ENCODE results near the gene YIF1A.

YIF1A gene

DNA sequence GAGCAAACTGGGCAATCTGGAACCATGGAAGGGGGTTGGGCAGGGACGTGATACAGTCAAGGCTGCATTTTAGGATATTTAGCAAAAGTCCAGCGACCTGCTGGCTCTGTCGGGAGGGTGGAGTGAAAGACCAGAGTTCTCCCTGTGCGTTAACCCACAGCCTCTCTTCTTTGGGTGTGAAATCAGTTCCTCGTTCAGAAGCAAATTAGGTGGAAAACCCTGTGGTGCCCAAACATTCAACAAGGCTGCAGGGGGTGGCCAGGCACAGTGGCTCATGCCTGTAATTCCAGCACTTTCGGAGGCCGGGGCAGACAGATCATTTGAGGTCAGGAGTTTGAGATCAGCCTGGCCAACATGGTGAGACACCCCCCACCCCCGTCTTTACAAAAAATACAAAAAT lies 8.7 kb upstream of the YIF1A start:
- Histone ChIP-seq H4K20me1 (ENCODE audit: insufficient read depth, low read length) (no peaks in the 10 kb centered on the region), H3K4me1 (ENCODE audit: insufficient read depth, low read length) (no peaks in the 10 kb centered on the region), H3K36me3 (ENCODE audit: insufficient read depth, low read length) (no peaks in the 10 kb centered on the region), H3K79me2 (ENCODE audit: insufficient read depth, low read length) (no peaks in the 10 kb centered on the region), H3K4me2 (ENCODE audit: insufficient read depth, low read length) (no peak overlapping the region), H3K9me3 (ENCODE audit: insufficient read depth, low read length, severe bottlenecking) (no peaks in the 10 kb centered on the region), H3K9ac (ENCODE audit: low read depth, low read length) (no peak overlapping the region), H3K27me3 (ENCODE audit: insufficient read depth, low read length, poor library complexity) (no peaks in the 10 kb centered on the region), H2AFZ (ENCODE audit: low read depth, low read length) (no peak overlapping the region), H3K4me3 (ENCODE audit: low read depth in 1 of 2, low read length in 2 of 2) (no peak overlapping the region), H3K27ac (ENCODE audit: low read length) (no peak overlapping the region)
- DNase-seq (no peak), ATAC-seq (ENCODE audit: insufficient read depth, low read depth) (no peak)
- TF ChIP-seq EZH2 (IDR thresholded peaks at IDR 0.05; ENCODE audit: borderline replicate concordance, low read depth, low read length, severe bottlenecking) (no peak), CTCF (IDR thresholded peaks at IDR 0.05; ENCODE audit: borderline replicate concordance, extremely low read depth, low read length, poor library complexity, severe bottlenecking) (no peak)

GRCh38 chr11:66294626-66295620 lies 6.0 kb upstream of the YIF1A start:
- DNase-seq (no peak), ATAC-seq (ENCODE audit: insufficient read depth, low read depth) (no peak)
- Histone ChIP-seq H2AFZ (ENCODE audit: low read depth, low read length) (no peak overlapping the region), H3K4me3 (ENCODE audit: low read depth in 1 of 2, low read length in 2 of 2) (no peak overlapping the region), H3K27ac (ENCODE audit: low read length) (no peak overlapping the region), H3K4me2 (ENCODE audit: insufficient read depth, low read length) (no peak overlapping the region), H3K36me3 (ENCODE audit: insufficient read depth, low read length) (no peaks in the 10 kb centered on the region), H4K20me1 (ENCODE audit: insufficient read depth, low read length) (no peaks in the 10 kb centered on the region), H3K27me3 (ENCODE audit: insufficient read depth, low read length, poor library complexity) (no peaks in the 10 kb centered on the region), H3K79me2 (ENCODE audit: insufficient read depth, low read length) (no peaks in the 10 kb centered on the region), H3K4me1 (ENCODE audit: insufficient read depth, low read length) (peaks cover 14% of the 10 kb centered on the region), H3K9me3 (ENCODE audit: insufficient read depth, low read length, severe bottlenecking) (no peaks in the 10 kb centered on the region), H3K9ac (ENCODE audit: low read depth, low read length) (no peak overlapping the region)
- TF ChIP-seq EZH2 (IDR thresholded peaks at IDR 0.05; ENCODE audit: borderline replicate concordance, low read depth, low read length, severe bottlenecking) (no peak), CTCF (IDR thresholded peaks at IDR 0.05; ENCODE audit: borderline replicate concordance, extremely low read depth, low read length, poor library complexity, severe bottlenecking) (no peak)

GRCh38 chr11:66293777-66294625 lies 5.1 kb upstream of the YIF1A start:
- Histone ChIP-seq H2AFZ (ENCODE audit: low read depth, low read length) (no peak overlapping the region), H3K9me3 (ENCODE audit: insufficient read depth, low read length, severe bottlenecking) (no peaks in the 10 kb centered on the region), H3K79me2 (ENCODE audit: insufficient read depth, low read length) (no peaks in the 10 kb centered on the region), H3K4me3 (ENCODE audit: low read depth in 1 of 2, low read length in 2 of 2) (no peak overlapping the region), H3K36me3 (ENCODE audit: insufficient read depth, low read length) (no peaks in the 10 kb centered on the region), H3K9ac (ENCODE audit: low read depth, low read length) (no peak overlapping the region), H3K4me2 (ENCODE audit: insufficient read depth, low read length) (no peak overlapping the region), H3K27ac (ENCODE audit: low read length) (no peak overlapping the region), H3K4me1 (ENCODE audit: insufficient read depth, low read length) (peaks cover 21% of the 10 kb centered on the region), H3K27me3 (ENCODE audit: insufficient read depth, low read length, poor library complexity) (no peaks in the 10 kb centered on the region), H4K20me1 (ENCODE audit: insufficient read depth, low read length) (no peaks in the 10 kb centered on the region)
- DNase-seq (no peak), ATAC-seq (ENCODE audit: insufficient read depth, low read depth) (no peak)
- TF ChIP-seq CTCF (IDR thresholded peaks at IDR 0.05; ENCODE audit: borderline replicate concordance, extremely low read depth, low read length, poor library complexity, severe bottlenecking) (no peak), EZH2 (IDR thresholded peaks at IDR 0.05; ENCODE audit: borderline replicate concordance, low read depth, low read length, severe bottlenecking) (no peak)

Measured in DND-41 (cell line).